GM19099 (cell line): ENCODE measurements around the gene DTWD2.
A peak's percentile ranks its signal among the peaks of the same experiment; 100 is the strongest.

Experiments used
- POLR2A ChIP-seq: IDR thresholded peaks from 3 replicates; pipeline ENCODE4 v1.6.1; 2011; ENCODE audit warnings: low read depth; ENCODE audit not compliant: insufficient read length; ENCODE audit errors: extremely low read depth

DTWD2 gene, protein sequence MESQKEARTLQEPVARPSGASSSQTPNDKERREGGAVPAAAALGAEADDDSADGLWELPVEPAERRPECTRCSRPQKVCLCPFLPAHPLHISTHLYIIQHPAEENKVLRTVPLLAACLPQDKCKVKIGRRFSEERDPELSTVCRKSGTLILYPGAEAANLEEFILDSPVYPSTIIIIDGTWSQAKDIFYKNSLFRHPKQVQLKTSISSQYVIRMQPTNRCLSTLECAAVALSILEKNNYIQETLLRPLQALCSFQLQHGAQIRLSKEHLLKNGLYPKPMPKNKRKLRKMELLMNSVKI

DNA sequence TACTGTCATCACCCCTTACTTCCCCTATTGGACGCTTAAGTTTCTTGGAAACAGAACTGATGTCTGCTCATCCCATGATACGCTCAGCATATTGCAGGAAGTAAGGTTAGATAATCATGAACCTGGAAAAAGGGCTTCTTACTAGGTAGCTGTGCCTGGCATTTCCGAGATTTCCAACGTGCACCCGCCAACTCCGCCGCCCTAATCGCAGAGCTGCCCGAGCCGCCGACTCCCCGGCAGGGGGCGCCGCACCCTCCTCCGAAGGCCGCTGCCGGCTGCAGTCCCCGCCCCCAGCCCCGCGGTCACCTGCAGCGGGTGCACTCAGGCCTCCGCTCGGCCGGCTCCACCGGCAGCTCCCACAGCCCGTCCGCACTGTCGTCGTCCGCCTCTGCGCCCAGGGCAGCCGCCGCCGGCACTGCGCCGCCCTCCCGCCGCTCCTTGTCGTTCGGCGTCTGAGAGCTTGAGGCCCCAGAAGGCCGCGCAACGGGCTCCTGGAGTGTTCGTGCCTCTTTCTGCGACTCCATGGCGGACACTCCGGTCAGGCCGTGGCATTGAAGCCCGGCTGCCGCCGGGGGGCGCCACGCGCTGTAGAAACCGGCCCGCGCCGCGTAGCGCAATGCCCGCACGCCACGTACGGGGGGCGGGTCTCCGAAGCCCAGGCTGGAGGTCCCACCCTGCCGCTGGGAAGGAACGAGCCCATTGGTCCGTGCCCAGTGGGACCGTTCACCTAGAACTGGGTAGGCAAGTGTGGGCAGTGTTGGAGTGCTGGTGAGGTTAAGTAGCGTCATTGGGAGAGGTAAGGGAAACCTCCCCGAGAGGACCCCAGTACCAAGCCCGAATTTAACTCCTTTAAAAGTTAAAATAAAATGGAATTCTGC lies at the start of gene DTWD2:
Gene DTWD2, minus strand, starts transcription at position 560 of the 878 bp plus-strand sequence. Its CDS starts 36 bp downstream, at position 524.
- peak; percentile 76 for TF ChIP-seq POLR2A

DNA sequence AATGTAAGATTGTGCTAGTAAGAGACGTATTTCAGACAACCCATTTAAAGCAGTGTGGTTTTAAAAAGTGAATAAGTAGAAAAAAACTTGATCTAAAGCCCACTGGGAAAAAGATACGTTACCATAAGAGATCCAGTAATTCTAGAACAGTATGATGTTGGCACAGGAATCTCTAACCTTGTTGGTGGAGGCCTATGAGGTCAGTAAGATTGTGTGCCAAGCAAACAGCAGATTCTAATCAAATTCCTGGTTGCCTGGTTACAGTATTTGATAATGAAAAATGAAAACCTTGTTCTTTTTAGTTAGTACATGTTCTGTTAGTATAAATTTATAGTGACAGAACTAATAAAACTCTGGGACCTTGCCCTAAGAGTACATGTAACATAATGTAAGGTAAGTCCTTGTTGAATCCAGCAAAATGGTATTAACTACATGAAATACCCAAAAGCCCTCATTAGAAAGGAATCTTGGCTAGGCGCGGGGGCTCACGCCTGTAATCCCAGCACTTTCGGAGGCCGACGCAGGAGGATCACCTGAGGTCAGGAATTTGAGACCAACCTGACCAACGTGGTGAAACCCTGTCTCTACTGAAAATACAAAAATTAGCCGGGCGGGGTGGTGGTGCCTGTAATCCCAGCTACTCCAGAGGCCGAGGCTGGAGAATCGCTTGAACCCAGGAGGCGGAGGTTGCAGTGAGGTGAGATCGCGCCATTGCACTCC lies 49.3 kb upstream of the DTWD2 start:
- no peak for TF ChIP-seq POLR2A

DNA sequence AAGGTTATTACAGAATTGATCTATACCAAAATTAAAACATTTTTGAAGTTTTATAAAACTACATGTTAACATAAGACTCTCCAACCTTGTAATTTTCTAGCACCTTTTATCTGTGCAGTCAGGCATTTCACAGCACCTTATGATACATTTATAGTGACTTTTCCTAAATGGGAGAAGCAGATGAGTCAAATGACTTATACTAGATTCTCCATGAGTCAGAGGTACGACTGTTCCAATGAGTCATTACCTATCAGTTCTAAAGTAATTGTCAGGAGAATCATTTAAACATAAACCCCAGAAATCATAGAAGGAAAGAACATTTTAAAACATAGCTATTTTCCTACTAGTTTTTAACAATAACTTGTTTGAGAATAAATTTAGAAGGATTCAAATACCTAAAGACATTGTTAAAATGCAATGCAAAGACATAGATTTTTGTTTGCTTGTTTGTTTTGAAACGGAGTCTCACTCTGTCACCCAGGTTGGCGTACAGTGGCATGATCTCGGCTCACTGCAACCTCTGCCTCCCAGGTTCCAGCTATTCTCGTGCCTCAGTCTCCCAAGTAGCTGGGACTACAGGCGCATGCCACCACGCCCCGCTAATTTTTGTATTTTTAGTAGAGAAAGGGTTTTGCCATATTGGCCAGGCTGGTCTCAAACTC lies 47.9 kb upstream of the DTWD2 start:
- TF ChIP-seq POLR2A: no peak

DNA sequence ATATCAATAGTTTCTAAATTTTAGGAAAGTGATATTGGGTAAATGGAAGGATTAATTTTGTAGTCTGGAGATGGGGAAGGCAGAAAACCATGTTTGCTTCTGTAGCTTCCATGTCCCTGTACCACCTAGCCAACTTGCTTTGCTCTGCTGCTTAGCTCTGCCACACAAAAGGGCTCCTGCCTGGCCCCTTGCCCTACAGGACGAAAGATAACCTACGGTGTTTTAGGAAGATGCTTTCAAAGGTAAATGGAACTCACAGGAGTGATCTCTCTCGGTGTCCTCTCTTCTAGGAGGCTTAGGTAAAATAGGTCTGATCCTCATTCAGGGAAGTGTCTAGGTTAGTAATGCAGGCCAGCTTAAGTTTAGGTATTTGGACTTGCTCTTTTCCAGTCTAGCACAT lies 44.8 kb upstream of the DTWD2 start:
- TF ChIP-seq POLR2A: no peak

DNA sequence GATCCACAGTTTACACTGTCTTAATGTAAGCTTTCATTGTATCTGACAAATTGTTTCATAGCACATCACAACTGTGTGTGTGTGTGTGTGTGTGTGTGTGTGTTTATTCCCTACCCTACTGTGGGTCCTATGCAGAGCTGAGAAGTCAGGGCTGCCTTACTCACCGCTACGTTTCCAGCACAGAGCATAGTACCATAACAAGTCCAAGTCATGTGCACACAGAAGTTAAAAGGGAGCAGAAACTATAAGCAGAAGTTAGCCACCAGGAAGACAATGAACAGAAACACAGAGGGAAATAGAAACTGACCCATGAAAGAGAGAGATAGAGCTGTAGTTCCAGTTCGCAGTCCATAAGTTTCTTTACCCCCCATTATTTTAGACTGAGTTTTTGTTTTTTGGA lies 44.3 kb upstream of the DTWD2 start:
- no peak for TF ChIP-seq POLR2A

DNA sequence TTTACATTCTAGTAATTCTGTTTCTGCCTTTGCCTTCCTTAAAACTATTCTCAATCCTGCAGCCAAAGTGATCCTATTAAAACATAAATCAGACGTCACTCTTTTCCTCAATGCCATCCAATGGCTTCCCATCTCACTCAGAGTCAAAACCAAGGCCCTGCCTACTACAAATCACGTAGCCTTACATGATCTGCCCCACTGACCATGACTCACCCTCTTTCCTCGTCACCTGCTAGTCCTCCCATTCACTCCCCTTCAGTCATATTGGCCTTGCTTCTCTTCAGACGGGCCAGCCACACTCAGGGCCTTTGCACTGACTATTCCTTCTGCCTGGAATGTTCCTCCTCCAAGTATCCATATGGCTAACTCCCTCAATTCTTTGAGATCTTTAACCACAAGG lies 43.6 kb upstream of the DTWD2 start:
- TF ChIP-seq POLR2A: no peak

DNA sequence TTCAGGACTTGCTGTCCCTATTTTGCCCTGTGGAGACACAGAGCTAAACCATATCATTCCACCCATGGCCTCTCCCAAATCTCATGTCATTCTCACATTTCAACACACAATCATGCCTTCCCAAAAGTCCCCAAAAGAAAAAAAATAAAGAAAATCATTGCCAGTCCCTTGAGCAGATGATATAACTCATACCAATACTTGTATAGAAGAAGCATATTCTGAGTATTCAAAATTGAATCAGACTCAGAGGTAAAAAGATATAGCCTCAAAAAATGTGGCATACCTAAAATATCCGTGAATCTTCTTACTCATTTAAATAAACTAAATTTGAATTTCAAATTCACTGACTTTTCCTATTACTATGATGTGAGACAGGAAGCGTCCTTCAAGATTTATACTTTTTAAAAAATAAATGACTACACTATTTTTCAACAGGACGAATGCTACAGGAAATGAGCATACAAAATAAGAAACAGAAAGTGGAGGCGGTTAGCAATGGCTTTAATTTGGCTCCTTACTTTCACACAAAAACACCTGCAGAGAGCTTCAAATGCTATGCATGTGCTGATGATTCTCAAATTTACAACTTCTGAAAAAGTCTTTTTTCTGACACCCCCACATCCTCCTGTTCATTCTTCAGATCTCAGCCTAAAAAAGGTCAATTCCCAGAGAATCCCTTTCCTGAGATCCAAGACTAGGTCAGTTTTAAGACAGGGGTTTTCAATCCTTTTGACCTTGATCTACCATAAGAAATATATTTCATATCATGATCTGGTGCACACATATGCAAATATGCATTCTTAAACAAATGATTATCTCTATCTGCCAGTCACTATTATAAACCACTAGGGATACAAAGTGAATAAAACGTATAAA lies 42.9 kb upstream of the DTWD2 start:
- TF ChIP-seq POLR2A: no peak

DNA sequence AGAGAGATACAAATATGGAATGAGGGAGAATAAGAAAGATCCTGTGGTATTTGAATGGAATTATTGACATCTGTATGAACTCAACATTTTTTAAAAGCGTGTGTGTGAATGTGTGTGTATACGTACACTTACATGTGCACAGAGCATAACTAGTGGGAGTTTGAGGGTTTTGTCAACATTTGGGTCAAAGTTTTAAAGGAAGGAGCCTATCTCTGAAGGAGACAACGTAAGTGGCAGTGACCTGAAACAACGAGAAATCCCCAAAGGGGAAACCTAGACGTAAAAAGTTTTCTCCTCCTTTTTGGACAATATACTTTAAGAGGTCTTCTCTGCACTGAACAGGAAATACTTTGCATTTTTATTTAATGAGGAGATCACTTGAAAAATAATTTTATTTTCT lies 40.2 kb upstream of the DTWD2 start:
- TF ChIP-seq POLR2A: no peak

DNA sequence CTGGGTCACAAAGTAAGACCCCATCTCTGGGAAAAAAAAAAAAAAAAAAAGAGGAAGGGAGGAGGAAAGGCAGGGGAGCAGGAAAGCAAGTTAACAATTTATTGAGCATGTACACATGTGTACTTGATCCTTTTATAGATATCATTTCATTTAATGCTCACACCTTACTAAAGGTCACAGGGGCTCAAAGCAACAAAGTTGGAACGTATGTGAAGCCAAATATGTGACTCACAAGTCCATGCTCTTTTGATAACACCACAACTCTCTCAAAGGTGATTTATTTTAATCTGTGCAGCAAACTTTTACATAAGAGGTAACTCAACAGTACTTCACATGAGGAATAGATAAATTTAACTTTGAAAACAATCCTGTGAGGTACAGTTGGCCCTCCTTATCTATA lies 34.4 kb upstream of the DTWD2 start:
- no peak for TF ChIP-seq POLR2A

DNA sequence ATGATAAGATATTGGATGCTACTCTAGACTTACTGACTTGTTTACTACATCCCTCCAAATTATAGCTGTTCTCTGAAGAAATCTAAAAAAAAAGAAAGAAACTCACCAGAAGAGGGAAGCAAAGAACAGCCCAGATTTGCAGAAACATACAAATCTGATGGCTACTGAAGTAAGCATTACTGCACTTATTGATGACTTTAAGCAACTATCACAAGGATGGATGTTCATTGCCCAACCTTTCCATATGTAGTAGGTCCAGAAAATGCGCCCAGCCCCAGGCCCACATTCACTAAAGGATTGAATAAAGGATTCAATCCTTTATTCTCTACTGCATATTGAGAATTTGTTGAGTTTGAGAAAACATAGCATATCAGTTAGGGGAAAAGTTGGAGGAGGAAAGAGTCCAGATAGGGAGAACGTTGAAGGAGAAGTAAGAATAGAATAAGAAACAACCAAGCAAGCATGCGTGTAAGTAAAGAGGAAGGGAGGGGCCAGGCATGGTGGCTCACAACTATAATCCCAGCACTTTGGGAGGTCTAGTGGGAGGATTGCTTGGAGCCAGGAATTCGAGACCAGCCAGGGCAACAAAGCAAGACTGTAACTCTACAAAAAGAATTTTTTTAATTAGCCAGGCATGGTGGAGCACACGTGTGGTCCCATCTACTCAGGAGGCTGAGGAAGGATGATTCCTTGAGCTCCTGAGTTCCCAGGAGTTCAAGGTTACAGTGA lies 33.8 kb upstream of the DTWD2 start:
- TF ChIP-seq POLR2A: no peak

DNA sequence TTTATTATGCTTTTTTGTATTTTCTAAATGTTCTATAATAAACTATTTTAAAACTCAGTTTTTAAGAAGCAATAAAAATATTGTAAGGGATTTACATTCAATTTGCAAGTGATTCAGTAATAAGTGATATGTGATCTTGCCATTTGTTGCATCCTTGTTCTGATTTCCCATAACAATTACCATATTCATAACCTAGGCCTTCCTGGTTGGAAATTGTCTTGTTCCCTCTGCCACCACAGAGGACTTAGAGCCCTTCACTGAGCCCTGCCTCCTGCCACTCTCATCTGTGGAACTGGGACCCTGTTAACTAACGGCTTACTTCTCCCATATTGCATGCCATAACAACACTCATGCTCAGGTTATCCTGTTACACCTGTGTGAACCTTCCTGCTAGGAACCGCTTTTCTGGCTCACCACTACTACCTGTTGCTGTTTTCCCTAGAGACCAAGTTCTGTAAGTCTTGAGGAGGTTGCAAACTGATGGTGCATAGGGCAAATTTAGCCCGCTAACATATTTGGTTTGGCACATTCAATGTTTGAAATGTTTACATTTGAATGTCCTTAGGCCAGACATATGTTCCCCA lies 32.9 kb upstream of the DTWD2 start:
- TF ChIP-seq POLR2A: no peak

DNA sequence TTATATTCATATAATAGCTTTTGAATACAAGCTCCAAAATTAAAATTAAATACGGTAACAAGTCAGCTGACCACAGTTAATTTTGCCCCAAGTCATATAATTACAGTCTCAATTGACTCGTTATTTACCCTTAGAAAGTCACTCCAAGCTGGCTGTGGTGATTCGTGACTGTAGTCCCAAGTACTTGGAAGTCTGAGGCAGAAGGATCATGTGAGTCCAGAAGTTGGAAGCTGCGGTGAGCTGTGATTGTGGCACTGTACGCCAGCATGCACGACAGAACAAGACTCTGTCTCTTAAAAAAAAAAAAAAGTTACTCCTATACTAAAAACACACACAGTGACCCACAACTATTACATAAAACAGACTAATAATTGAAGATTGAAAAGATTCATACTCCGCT lies 31.6 kb upstream of the DTWD2 start:
- TF ChIP-seq POLR2A: no peak

DNA sequence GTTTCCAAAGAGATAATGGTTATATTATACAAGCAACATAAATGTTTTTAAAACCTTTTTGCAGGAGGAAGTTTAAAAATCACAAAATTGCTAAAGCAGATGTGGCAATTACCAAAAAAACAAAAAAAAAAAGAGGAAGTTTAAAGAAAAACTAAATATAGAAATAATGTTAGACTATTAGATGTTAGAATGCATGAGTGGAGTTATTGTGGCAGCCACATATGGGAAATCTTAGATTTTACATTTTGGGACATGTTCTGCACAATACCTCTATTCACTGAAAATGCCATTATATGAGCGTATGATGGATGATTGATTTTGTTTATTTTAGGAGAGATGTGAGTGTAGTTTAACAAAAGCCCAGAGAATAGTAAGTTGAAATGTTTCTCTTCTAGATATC lies 31.2 kb upstream of the DTWD2 start:
- TF ChIP-seq POLR2A: no peak
